Liver (tissue), 9 donors: ENCODE data around the gene HIC2. TPM values are rescaled to one million over a fixed set of nuclear protein-coding genes. Genes with fewer than 3 reads are reported as not detected.
"Not testable (repeated sequence)": the region's sequence is repeated elsewhere in the genome, so short reads cannot be mapped to it uniquely, and the experiment has no call there.

Experiments
- DNase-seq: peaks from one replicate; pipeline ENCODE4 v3.0.0-alpha.2; 2017; ENCODE audit warnings: low spot score
- H3K27ac ChIP-seq, 2 donors: one replicate each; pipeline ENCODE4 v1.7.0; 2013; ENCODE audit warnings: inconsistent platforms in 2 of 2, low read length in 2 of 2, control low read depth in 1 of 2, low read depth in 1 of 2, mild to moderate bottlenecking in 1 of 2
- H3K27me3 ChIP-seq, 4 donors: one replicate each; pipeline versions ENCODE4 v1.6.1 to v1.7.0; 2013; ENCODE audit warnings: low read length in 3 of 4, inconsistent platforms in 1 of 4, mild to moderate bottlenecking in 1 of 4, moderate library complexity in 1 of 4; ENCODE audit not compliant: control insufficient read depth in 4 of 4, insufficient read depth in 4 of 4
- H3K36me3 ChIP-seq, 4 donors: one replicate each; pipeline versions ENCODE4 v1.6.1 to v1.7.0; 2013; ENCODE audit warnings: low read length in 3 of 4, mild to moderate bottlenecking in 3 of 4, low read depth in 1 of 4, moderate library complexity in 1 of 4; ENCODE audit not compliant: control insufficient read depth in 4 of 4, insufficient read depth in 3 of 4
- H3K4me1 ChIP-seq, 4 donors: one replicate each; pipeline versions ENCODE4 v1.6.1 to v1.7.0; 2013; ENCODE audit warnings: low read length in 3 of 4, mild to moderate bottlenecking in 3 of 4, moderate library complexity in 1 of 4; ENCODE audit not compliant: control insufficient read depth in 4 of 4, insufficient read depth in 4 of 4
- H3K4me3 ChIP-seq, 3 donors: one replicate each; pipeline versions ENCODE4 v1.6.1 to v1.7.0; 2013; ENCODE audit warnings: low read length in 3 of 3, control low read depth in 1 of 3, low read depth in 1 of 3, mild to moderate bottlenecking in 1 of 3
- H3K9ac ChIP-seq, 2 donors: one replicate each; pipeline ENCODE4 v1.7.0; 2013; ENCODE audit warnings: low read length in 2 of 2, mild to moderate bottlenecking in 2 of 2, moderate library complexity in 2 of 2, control low read depth in 1 of 2, low read depth in 1 of 2
- H3K9me3 ChIP-seq, 4 donors: one replicate each; pipeline versions ENCODE4 v1.6.1 to v1.7.0; 2013; ENCODE audit warnings: low read length in 3 of 4; ENCODE audit not compliant: control insufficient read depth in 4 of 4
- WGBS: extraction: QIAGEN DNeasy Blood & Tissue Kit; methylation state at CpG from one replicate; pipeline ENCODE4 v1.1.7; 2013; 5-methylcytosine and 5-hydroxymethylcytosine counted together
- polyA plus RNA-seq, 2 donors: library from polyadenylated mRNA; stranded (reverse) in 1 of 2; unstranded in 1 of 2; fragments of 200-250 nt in 1 of 2; fragments of >200 nt in 1 of 2; fragmentation: Nextera tagmentation in 1 of 2; extraction: Ambion mirVana in 1 of 2; gene quantifications; one replicate each; pipeline versions ENCODE4 v1.2.1 to v1.2.3, GENCODE V29; 2013 to 2015
- total RNA-seq, 2 donors: library from RNA; depleted of rRNA; stranded (reverse); fragments of >200 nt; gene quantifications; one replicate each; pipeline ENCODE4 v1.2.3, GENCODE V29; 2014
- donor health status: healthy.
- donor health status: healthy.
- donor health status: healthy.
- donor health status: healthy.
- donor health status: healthy.

Gene HIC2
- total and polyA plus RNA-seq, 4 donors = 0.51 to 17.8 (median 2.0) TPM

DNA sequence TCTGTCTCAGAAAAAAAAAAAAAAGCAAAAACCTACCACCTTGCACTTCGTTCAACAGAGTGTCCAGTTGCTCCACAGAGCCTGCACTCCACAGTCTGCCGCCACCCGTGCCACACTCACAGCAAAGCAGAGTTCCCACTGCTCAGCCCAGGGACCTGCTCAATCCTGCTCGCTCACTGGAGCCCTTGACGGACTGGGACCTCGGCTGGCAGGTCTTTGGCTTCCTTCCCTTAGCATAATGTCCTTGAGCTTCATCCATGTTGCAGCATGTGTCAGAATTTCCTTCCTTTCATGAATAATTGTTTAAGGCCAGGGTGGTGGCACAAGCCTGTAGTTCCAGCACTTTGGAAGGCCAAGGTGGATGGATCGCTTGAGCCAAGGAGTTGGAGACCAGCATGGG lies 22.6 kb upstream of the HIC2 start:
- H3K9me3 ChIP-seq, H3K4me3 ChIP-seq, H3K27ac ChIP-seq, H3K9ac ChIP-seq, DNase-seq, H3K4me1 ChIP-seq, H3K27me3 ChIP-seq, H3K36me3 ChIP-seq: not testable (repeated sequence)
- no CpG with 5 or more reads among the region's 7 CpGs for WGBS

DNA sequence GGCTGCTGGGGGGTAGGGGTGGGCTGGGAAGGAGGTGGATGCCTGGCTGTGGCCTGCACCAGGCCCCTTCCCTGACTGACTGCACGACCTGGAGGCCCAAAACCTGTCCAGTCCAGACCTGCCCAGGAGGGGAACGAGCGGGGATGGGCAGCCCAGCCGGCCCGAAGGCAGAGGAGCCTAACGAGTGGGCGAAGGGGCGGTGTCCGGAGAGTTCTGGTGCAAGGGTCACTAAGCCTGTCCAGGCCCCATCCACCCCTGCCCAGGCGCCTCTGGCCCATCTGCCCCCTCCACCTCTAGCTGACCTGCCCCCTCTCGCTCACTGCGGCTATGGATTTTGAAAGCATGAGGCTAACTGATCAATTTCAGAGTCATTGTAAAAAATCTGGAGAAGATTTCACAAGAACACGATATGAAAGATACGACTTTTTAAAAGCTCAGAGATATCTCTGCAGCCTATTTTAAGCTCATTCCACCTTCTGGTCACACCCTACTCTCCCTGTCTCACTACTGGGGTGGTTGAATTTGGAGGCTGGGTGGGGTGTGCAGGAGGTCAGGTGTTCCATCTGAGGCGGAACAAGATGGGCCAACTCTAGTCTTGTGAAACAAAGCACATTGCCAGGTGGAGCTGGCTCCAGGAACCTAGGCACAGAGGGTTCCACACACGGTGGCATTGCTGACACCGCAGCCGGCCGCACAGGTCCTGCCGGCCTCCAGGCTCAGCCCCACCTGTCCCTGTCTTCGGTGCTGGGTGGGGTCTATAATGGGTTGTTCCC lies 15.8 kb upstream of the HIC2 start:
- H3K4me3 ChIP-seq, DNase-seq, H3K9me3 ChIP-seq, H3K27me3 ChIP-seq, H3K36me3 ChIP-seq, H3K9ac ChIP-seq, H3K4me1 ChIP-seq, H3K27ac ChIP-seq: not testable (repeated sequence)
- whole genome bisulfite sequencing = 73% methylated on average over 6 of the region's 21 CpGs

DNA sequence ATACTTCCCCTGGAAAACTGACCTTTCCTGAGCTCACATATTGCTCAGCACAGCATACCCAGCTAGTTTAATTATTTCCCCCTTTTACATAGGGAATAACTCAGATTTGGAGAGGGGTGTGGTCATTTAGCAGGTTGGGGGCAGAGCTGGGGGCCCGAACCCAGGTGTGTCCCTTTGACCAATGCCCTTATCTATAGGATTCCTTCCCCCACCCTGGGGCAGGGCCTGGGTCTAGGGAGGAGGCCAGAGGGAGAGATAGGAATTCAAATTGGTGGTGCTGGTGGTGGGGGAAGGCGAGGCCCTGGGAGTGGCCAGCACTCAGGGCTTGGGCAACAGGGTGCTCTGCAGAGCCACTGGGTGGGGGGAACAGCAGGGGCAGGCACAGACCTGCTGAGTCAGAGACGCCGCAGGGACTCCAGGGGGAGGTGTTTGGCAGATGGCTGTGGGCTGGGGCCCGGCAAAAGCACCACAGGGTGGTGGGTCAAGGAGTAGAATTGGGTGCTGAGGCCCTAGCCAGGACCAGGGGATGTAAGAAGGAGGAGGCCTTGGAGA lies 14.3 kb upstream of the HIC2 start:
- not testable (repeated sequence) for H3K4me1 ChIP-seq, H3K9ac ChIP-seq, H3K4me3 ChIP-seq, H3K27ac ChIP-seq, H3K36me3 ChIP-seq, H3K9me3 ChIP-seq, H3K27me3 ChIP-seq, DNase-seq
- 88% methylated on average over 1 of the region's 5 CpGs for WGBS

DNA sequence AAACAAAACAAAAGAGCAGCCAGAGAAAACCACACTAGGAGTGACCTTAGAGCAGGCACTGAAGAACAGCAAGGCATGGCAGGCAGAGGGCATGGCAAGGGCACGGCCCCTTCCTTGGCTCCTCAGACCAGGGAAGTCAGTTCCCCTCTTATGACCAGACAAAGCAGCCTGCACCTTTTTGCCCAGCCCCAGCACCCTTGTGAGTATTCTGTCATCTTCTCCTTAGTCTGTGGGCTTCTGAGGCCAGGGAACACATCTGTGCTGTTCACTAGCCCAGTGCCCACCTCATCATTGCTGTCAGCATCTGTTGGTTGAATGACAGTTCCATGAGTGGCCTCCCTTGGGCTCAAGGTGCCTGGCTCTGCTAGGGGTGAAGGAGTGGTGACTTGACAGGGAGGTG lies 10.0 kb upstream of the HIC2 start:
- H3K4me1 ChIP-seq, DNase-seq, H3K9ac ChIP-seq, H3K27ac ChIP-seq, H3K36me3 ChIP-seq, H3K4me3 ChIP-seq, H3K9me3 ChIP-seq, H3K27me3 ChIP-seq: not testable (repeated sequence)
- WGBS = no CpG with 5 or more reads among the region's 1 CpG

DNA sequence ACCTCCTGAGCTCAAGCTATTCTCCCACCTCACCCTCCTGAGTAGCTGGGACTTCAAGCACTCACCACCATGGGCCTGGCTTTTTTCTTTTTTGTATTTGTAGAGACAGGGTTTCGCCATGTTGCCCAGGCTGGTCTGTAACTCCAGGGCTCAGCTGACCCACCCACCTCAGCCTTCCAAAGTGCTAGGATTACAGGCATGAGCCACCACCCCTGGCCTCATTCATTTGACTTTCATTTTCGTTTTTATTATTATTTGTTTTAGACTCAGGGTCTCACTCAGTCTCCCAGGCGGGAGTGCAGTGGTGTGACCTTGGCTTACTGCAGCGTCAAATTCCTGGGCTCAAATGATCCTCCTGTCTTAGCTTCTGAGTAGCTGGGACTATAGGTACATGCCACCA lies 9.4 kb upstream of the HIC2 start:
- not testable (repeated sequence) for H3K9me3 ChIP-seq, H3K4me1 ChIP-seq, DNase-seq, H3K9ac ChIP-seq, H3K36me3 ChIP-seq, H3K4me3 ChIP-seq, H3K27me3 ChIP-seq, H3K27ac ChIP-seq
- 100% methylated on average over 1 of the region's 4 CpGs for WGBS

DNA sequence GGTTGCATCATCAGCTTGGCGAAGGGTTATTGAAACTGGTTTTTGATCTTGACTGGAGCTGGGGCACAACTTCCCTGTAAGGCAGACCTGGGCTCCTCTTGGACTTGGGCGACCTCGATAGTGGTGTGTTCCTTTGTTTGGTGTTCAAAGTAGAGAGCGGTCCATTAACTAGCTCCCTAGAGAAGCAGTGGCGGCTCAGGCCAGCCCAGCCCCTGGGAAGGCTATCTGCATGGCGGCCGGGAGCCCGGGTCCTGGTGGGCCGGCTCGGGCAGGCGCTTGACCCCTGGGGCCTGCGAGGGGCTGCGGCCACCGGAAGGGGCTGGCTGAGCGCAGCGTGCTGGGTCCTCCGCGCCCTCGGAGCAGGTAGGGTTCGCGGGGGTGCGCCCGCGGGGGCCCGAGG lies 796 bp upstream of the HIC2 start:
- not testable (repeated sequence) for H3K4me3 ChIP-seq, H3K27ac ChIP-seq, DNase-seq, H3K36me3 ChIP-seq, H3K4me1 ChIP-seq, H3K27me3 ChIP-seq, H3K9ac ChIP-seq, H3K9me3 ChIP-seq
- 48% methylated on average over 7 of the region's 25 CpGs for WGBS

DNA sequence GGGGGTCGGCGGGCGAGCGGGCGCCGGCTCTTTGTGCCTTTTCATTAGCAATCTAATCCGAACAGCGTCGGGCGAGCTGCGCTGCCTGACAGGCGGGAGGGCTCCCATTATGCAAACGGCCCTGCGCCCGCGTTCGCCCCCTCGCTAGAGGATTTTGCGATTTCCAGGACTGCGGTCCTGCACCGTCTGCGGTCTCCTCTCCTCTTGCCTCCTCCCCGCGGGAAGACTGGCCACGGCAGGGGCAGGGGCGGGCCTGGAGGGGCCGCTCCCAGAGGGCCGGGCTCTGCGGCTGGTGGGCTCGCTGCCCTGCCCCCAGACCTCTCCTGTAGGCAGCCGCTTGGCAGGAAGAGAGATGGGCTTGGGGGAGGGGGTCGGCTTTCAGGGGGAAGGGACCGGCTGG lies 682 bp downstream of the HIC2 start:
- H3K4me1 ChIP-seq, H3K4me3 ChIP-seq, H3K27ac ChIP-seq, H3K9ac ChIP-seq, H3K36me3 ChIP-seq, H3K27me3 ChIP-seq, DNase-seq, H3K9me3 ChIP-seq: not testable (repeated sequence)
- WGBS = 0% methylated on average over 16 of the region's 33 CpGs

DNA sequence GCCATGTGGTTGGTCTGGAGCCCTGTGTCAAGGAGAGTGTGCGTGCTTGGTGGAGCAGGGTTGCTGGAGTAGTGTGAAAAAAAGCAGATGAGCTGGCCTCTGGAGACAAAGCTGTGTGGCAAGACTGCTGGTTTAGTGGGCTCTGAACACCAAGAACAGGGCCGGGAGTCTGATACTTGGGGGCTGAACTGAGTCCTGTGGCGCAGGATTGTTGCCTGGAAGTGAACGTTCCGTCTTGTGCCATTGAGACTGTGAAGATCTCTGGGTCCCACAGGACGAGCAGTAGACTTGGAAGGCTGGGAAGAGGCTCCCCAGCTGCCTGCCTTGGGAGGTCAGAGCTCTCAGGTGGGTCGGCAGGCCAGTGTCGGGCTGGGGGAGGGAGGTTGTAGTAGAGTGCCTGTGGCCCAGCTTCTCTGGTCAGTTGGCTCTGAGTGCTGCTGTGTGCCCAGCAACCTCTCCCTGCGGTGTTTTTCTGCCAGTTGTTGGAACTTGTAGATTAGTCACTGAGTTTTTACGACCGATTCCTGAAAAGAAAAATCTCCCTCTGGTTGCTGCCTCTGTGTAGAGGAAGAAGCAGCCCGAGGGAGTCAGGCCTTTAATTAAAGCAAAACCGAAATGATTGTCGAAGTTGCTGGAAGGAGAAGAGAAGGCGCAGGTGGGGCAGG lies 1.9 kb downstream of the HIC2 start:
- WGBS = 91% methylated on average over 5 of the region's 15 CpGs
- H3K27me3 ChIP-seq, H3K4me1 ChIP-seq, H3K9ac ChIP-seq, H3K27ac ChIP-seq, H3K9me3 ChIP-seq, H3K36me3 ChIP-seq, H3K4me3 ChIP-seq, DNase-seq: not testable (repeated sequence)
